Measurements from ENCODE around the gene CABLES1.
"Not testable (repeated sequence)": the region's sequence is repeated elsewhere in the genome, so short reads cannot be mapped to it uniquely, and the experiment has no call there.

CABLES1 gene

GRCh38 chr18:23227726-23228070, 92.4 kb downstream of the CABLES1 start:
- DNase-seq = no peak

- no peak for DNase-seq
These were observed 93.1 kb downstream of the CABLES1 start for GRCh38 chr18:23228102-23229061.

- DNase-seq = no peak
These were observed 94.2 kb downstream of the CABLES1 start for GRCh38 chr18:23229472-23229871.

- no peak for DNase-seq
These were observed 95.4 kb downstream of the CABLES1 start for GRCh38 chr18:23230686-23231085.

- no peak for DNase-seq
These were observed 96.2 kb downstream of the CABLES1 start for GRCh38 chr18:23231340-23232021.

- DNase-seq = no peak
These were observed 97.0 kb downstream of the CABLES1 start for GRCh38 chr18:23232331-23232730.

GRCh38 chr18:23234619-23235018, 99.3 kb downstream of the CABLES1 start:
- DNase-seq = no peak

GRCh38 chr18:23235336-23235735, 100.1 kb downstream of the CABLES1 start:
- DNase-seq = no peak

GRCh38 chr18:23235860-23236259, 100.6 kb downstream of the CABLES1 start:
- DNase-seq = no peak

GRCh38 chr18:23236876-23237468, 101.7 kb downstream of the CABLES1 start:
- no peak for DNase-seq

GRCh38 chr18:23237524-23238151, 102.4 kb downstream of the CABLES1 start:
- DNase-seq = no peak

- DNase-seq = no peak
These were observed 102.9 kb downstream of the CABLES1 start for GRCh38 chr18:23238152-23238531.

GRCh38 chr18:23238651-23239349, 103.5 kb downstream of the CABLES1 start:
- no peak for DNase-seq

GRCh38 chr18:23239350-23239692, 104.0 kb downstream of the CABLES1 start:
- DNase-seq = no peak

- no peak for DNase-seq
These were observed 104.8 kb downstream of the CABLES1 start for GRCh38 chr18:23239885-23240608.

GRCh38 chr18:23240609-23240930, 105.3 kb downstream of the CABLES1 start:
- no peak for DNase-seq

GRCh38 chr18:23241833-23242496, 106.7 kb downstream of the CABLES1 start:
- not testable (repeated sequence) for DNase-seq

- DNase-seq = no peak
These were observed 107.9 kb downstream of the CABLES1 start for GRCh38 chr18:23243178-23243577.

GRCh38 chr18:23243816-23244215, 108.5 kb downstream of the CABLES1 start:
- no peak for DNase-seq

- DNase-seq = no peak
These were observed 109.1 kb downstream of the CABLES1 start for GRCh38 chr18:23244401-23244800.

- DNase-seq = no peak
These were observed 110.2 kb downstream of the CABLES1 start for GRCh38 chr18:23245461-23245860.

GRCh38 chr18:23247331-23247730, 112.0 kb downstream of the CABLES1 start:
- no peak for DNase-seq

All from SHP77 (cell line).